GM19099 (cell line): ENCODE measurements around the gene WDR3.

Experiments used
- POLR2A ChIP-seq: IDR thresholded peaks from 3 replicates; pipeline ENCODE4 v1.6.1; 2011; ENCODE audit warnings: low read depth; ENCODE audit not compliant: insufficient read length; ENCODE audit errors: extremely low read depth

The WDR3 gene

GRCh38 chr1:117929343-117930172, at the start of gene WDR3, which contains the start of gene GDAP2:
TSS of gene WDR3 (plus strand) at chr1:117929739. CDS start at chr1:117933320, 3,581 bp downstream.
TSS of gene GDAP2 (minus strand) at chr1:117929621. CDS start at chr1:117920357, 9,264 bp downstream.
- TF ChIP-seq POLR2A = peak; percentile 62

- TF ChIP-seq POLR2A = no peak
These were observed 45.9 kb upstream of the WDR3 start for GRCh38 chr1:117883616-117884015.

GRCh38 chr1:117886101-117886795, 43.3 kb upstream of the WDR3 start:
- no peak for TF ChIP-seq POLR2A

DNA sequence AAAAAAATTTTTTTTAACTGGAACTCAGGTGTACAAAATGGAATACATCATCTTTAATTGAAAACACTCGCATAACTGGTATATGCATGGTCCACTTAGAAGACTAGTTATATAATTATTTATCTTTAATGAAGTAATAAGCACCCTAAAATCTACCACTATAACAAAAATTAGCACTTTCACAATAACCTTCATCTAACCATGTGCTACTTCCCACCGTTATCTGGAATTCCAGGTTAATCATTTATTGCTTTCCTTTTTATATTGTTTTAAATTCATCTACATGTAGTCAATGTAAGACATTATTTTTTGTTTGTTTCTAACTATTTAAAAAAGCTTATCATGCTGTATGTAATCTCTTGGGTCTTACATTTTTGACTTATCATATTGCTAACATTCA, 39.1 kb upstream of the WDR3 start:
- TF ChIP-seq POLR2A = no peak

GRCh38 chr1:117892512-117892911, 37.0 kb upstream of the WDR3 start:
- no peak for TF ChIP-seq POLR2A

- TF ChIP-seq POLR2A = no peak
These were observed 35.5 kb upstream of the WDR3 start for GRCh38 chr1:117894078-117894477.

GRCh38 chr1:117895482-117896114, 33.9 kb upstream of the WDR3 start:
- TF ChIP-seq POLR2A = no peak

DNA sequence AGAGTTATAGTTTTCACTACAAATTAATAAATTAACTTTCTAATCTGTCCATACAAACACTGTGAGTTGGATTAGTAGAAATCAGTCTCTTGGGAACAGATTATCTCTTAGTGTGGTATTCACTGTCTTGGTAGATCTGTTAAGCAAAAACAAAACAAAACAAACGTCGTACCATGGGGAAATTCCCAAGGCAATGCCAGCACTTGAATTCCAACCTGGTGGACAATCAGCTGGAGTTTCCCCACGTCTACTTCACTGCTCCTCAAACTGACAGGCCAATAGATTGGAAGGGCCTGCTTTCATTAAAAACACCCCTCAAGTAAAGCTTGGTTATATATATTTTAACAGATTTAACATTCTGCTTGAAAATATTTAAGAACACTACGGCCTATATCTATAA, 32.0 kb upstream of the WDR3 start:
- no peak for TF ChIP-seq POLR2A

- TF ChIP-seq POLR2A = no peak
These were observed 29.7 kb upstream of the WDR3 start for GRCh38 chr1:117899801-117900200.

- no peak for TF ChIP-seq POLR2A
These were observed 26.6 kb upstream of the WDR3 start for GRCh38 chr1:117902944-117903343.

DNA sequence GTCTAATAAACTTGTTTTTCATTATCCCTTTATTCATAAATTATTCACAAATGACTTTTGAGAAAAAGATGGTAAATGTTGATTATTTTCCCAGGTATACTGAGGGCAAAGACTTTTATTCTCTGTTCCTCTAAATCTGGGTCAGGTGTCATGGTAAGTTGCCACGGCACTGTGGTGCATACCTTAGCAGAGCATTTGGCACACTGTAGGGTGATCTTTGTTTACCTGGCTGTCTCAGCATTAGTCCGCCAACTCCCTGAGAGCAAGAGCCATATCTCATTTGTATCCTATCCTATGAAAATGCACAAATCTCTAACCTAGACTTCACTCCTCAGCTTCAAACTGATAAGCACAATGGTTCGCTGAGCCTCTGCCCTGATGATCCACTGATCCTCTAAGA, 25.1 kb upstream of the WDR3 start:
- no peak for TF ChIP-seq POLR2A

GRCh38 chr1:117905019-117905418, 24.5 kb upstream of the WDR3 start:
- no peak for TF ChIP-seq POLR2A

GRCh38 chr1:117911051-117911450, 18.5 kb upstream of the WDR3 start:
- no peak for TF ChIP-seq POLR2A

- no peak for TF ChIP-seq POLR2A
These were observed 10.2 kb upstream of the WDR3 start for GRCh38 chr1:117919376-117919775.

DNA sequence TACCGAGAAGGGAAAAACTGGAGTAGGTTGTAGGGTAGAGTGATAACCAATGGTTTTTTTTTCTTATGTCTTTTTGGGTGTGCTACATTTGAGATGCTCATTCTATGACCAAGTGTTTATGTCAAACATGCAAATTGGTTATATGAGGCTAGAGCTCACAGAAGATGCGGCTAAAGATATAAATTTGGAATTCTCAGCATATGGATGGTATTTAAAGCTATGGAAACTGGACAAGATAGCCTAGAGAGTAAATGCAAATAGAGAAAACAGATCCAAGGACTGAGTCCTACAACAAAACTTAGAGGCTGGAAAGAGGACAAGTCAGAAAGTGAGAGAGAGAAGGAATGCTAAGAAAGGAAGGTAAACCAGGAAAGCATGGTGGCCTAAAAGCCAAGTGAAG, 7.5 kb upstream of the WDR3 start:
- no peak for TF ChIP-seq POLR2A

GRCh38 chr1:117925981-117926380, 3.6 kb upstream of the WDR3 start:
- no peak for TF ChIP-seq POLR2A

DNA sequence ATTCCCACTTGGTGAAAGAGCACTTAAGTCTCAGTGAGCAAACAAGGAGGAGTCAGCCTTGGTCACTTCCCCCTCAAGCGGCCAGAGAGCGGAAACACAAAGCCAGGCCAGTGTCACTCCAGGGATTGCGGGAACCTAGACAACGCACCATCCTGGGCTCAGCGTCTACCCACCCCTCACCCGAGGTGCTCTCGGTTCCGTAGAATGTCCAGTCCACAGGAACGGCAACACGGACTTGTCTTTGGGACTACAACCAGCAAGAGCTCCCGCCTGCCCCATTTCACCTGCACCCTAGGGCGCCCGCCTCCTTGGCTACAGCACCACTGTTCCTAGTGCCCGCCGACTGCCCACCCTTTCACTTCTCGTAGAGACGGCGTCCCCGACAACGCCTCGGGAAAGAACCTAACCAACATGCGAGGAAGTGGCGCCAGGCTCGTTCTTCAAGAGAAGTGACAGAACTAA, 627 bp upstream of the WDR3 start:
- TF ChIP-seq POLR2A = no peak

GRCh38 chr1:117930173-117930447, 571 bp downstream of the WDR3 start:
- no peak for TF ChIP-seq POLR2A
